ENCODE data around the gene ADCYAP1R1. TPM values are rescaled to one million over a fixed set of nuclear protein-coding genes. Genes with fewer than 3 reads are reported as not detected.

Gene ADCYAP1R1
- total RNA-seq, 2 experiments from 2014 or later: not detected

DNA sequence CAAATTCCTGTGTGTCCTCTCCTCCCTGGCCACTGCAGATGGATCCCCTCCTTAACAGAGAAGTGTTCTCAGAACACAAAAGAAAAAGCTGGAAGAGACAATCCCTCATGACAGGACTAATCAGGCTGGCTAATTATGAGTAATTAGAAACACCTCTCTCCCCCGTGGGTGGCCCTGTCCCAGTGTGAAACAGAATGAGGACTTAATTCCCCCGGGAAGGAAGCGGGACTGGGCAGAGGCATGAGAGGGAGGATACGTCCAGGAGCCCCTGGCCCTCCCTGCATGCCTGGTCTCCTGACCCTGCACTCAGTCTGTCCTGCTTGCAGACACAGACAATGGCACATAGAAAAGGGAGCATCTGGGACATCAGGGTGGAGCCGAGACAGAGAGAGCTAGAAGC lies 7.6 kb upstream of the ADCYAP1R1 start:
- Histone ChIP-seq H4K20me1 (ENCODE audit: insufficient read depth, low read length) (no peaks in the 10 kb centered on the region), H3K79me2 (ENCODE audit: insufficient read depth, low read depth, low read length) (no peaks in the 10 kb centered on the region), H3K27ac (ENCODE audit: low read depth, low read length, poor library complexity, severe bottlenecking) (no peak overlapping the region), H2AFZ (ENCODE audit: low read length) (no peak overlapping the region), H3K9me3 (ENCODE audit: low read length) (no peaks in the 10 kb centered on the region), H3K9me2 (ENCODE audit: insufficient read depth, low read length) (no peaks in the 10 kb centered on the region), H3K4me1 (ENCODE audit: insufficient read depth, low read length, poor library complexity, severe bottlenecking) (no peaks in the 10 kb centered on the region), H3K4me2 (ENCODE audit: low read length) (no peak overlapping the region), H3K4me3 (ENCODE audit: low read depth, low read length, poor library complexity, severe bottlenecking) (no peak overlapping the region), H3K36me3 (ENCODE audit: insufficient read depth, low read length) (no peaks in the 10 kb centered on the region)
- intact Hi-C loops (cut with micrococcal nuclease; ENCODE audit: unreplicated experiment): no loop called here
- ChIA-PET POLR2A (no interaction called here), CTCF (ENCODE audit: unreplicated experiment) (no interaction called here)
- TF ChIP-seq, protein P1, sequence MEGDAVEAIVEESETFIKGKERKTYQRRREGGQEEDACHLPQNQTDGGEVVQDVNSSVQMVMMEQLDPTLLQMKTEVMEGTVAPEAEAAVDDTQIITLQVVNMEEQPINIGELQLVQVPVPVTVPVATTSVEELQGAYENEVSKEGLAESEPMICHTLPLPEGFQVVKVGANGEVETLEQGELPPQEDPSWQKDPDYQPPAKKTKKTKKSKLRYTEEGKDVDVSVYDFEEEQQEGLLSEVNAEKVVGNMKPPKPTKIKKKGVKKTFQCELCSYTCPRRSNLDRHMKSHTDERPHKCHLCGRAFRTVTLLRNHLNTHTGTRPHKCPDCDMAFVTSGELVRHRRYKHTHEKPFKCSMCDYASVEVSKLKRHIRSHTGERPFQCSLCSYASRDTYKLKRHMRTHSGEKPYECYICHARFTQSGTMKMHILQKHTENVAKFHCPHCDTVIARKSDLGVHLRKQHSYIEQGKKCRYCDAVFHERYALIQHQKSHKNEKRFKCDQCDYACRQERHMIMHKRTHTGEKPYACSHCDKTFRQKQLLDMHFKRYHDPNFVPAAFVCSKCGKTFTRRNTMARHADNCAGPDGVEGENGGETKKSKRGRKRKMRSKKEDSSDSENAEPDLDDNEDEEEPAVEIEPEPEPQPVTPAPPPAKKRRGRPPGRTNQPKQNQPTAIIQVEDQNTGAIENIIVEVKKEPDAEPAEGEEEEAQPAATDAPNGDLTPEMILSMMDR (conservative IDR thresholded peaks at IDR 0.05; ENCODE audit: low read length): no peak
- no peak for TF ChIP-seq EZH2phosphoT487 (IDR thresholded peaks at IDR 0.05; ENCODE audit: borderline replicate concordance, low read depth, low read length)
- no peak for DNase-seq (ENCODE audit: low spot score)
- no TSS peak for BruUV-seq (replicated peaks)

DNA sequence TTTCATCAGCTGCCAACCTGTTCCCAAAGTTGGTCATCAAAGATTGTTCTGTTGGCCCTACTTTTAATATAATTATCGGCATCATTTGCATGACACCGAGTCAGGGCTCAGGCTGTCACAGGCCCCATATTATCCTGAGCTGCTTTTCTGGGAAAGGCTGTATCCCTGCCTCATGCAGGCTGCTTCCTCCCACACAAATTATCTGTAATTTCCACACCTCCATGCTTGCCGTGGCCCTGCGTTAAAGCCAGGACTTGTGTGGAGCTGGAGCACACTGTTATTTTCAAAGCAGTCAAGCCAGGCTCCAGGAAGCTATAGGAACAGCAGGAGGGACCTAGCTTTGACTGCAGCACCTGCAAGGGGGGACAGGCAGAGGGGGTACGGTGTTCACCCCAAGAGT lies 5.4 kb upstream of the ADCYAP1R1 start:
- CTCF ChIA-PET (ENCODE audit: unreplicated experiment): no interaction called here
- H2AFZ ChIP-seq (ENCODE audit: low read length): no peak overlapping the region
- H3K4me3 ChIP-seq (ENCODE audit: low read depth, low read length, poor library complexity, severe bottlenecking): no peak overlapping the region

More for the DNA sequence above, 5.4 kb upstream of the ADCYAP1R1 start:
- POLR2A ChIA-PET: no interaction called here
- H3K36me3 ChIP-seq (ENCODE audit: insufficient read depth, low read length): no peaks in the 10 kb centered on the region
- BruUV-seq (replicated peaks): no TSS peak
- TF ChIP-seq, protein P1 (conservative IDR thresholded peaks at IDR 0.05; ENCODE audit: low read length): no peak
- TF ChIP-seq EZH2phosphoT487 (IDR thresholded peaks at IDR 0.05; ENCODE audit: borderline replicate concordance, low read depth, low read length): no peak
- H4K20me1 ChIP-seq (ENCODE audit: insufficient read depth, low read length): no peaks in the 10 kb centered on the region
- no peak overlapping the region for H3K27ac ChIP-seq (ENCODE audit: low read depth, low read length, poor library complexity, severe bottlenecking)
- no peaks in the 10 kb centered on the region for H3K4me1 ChIP-seq (ENCODE audit: insufficient read depth, low read length, poor library complexity, severe bottlenecking)
- DNase-seq (ENCODE audit: low spot score): no peak
- no peaks in the 10 kb centered on the region for H3K9me3 ChIP-seq (ENCODE audit: low read length)
- intact Hi-C loops (cut with micrococcal nuclease; ENCODE audit: unreplicated experiment): no loop called here
- no peak overlapping the region for H3K4me2 ChIP-seq (ENCODE audit: low read length)
- H3K9me2 ChIP-seq (ENCODE audit: insufficient read depth, low read length): no peaks in the 10 kb centered on the region
- no peaks in the 10 kb centered on the region for H3K79me2 ChIP-seq (ENCODE audit: insufficient read depth, low read depth, low read length)

Data from OCI-LY7 (cell line).